NCI-H345 treated with DMSO at 0.1 percent for 48 hours (cell line): ENCODE results near the gene ZFHX2.

Source experiments
- DNase-seq: peaks from one replicate; lab custom pipeline; 2025; ENCODE audit not compliant: unreplicated experiment; lab: John Stamatoyannopoulos, UW

Gene ZFHX2

DNA sequence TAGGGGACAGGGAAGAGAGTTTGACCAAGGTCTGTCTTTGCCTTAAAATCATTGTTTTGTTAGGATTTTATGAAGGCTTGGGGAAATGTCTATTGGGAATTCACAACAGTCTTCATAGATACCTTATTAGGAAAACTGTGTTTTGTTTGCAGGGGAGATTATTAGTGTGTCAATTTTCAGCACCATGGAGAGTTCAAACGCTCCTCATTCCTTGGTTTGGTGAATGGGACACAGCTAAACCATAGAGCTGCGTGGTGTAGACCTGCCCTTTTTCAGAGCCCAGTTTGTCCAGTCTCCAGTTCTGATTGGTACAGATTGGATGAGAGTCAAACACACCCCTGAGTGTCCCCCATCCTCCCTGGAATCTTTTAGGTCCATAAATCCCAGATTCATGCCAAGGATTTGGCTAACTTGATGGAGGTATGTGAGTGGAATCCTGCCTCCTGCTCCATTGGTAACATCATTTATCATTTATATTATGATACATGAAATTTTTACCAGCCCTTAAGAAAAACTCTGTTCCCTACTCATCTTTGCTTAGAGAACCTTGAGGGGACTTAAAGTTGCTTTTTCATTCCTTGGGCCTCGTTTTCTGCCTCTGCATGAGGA lies 70.1 kb downstream of the ZFHX2 start:
- DNase-seq: no peak

DNA sequence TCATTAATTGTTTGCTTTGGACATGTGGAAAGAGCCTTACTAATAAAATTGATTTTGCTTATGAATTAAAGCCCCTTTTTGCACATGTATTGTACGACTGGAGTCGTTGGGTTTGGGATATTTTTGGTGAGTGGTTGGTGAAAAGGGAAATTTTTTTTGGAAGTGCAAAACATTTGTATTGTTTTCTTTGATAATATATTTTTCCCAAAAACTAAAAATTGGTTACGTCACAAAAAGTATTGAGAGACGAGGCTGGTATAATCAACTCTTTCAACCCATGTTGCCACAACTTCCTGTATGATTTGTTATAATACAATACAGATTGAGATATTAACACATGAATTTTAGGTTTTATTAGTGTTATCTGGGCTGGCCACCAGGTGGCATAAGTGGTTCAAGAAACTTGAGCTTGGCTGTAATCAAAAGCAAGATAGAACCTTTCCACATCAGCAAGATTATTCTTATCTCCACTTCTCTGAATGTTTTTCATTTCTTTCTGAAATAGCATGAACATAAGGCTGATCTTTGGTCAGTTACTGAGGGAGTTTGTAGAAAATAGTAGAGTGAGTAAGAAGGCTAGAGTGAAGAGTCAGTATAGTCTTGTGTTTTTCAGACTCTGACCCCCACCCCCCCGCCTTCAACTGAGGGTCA lies 73.3 kb downstream of the ZFHX2 start:
- DNase-seq: no peak

DNA sequence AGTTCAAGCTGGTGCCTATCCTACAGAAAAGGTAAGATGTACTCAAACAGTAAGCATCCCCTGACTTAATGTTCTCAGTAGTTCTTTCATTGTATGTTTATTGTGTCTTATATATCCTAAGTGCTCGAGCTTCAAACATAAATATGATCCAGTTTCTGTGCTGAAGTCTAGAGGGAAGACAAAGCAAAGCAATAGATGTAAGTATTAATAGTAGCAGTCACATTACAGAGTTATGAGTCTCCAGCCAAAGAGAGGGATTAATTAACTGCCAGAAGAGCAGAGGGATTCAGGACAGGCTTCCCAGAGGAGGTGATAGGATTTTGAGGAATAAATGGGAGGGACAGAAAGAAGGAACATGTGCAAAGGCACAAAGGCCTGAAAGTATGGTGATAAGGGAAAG lies 80.6 kb downstream of the ZFHX2 start:
- DNase-seq: no peak
